NCI-H1436 (cell line): Measurements from ENCODE around the gene IGSF3.

ENCODE experiments used
- DNase-seq: peaks from one replicate; lab custom pipeline; 2025; lab: John Stamatoyannopoulos, UW

The IGSF3 gene

DNA sequence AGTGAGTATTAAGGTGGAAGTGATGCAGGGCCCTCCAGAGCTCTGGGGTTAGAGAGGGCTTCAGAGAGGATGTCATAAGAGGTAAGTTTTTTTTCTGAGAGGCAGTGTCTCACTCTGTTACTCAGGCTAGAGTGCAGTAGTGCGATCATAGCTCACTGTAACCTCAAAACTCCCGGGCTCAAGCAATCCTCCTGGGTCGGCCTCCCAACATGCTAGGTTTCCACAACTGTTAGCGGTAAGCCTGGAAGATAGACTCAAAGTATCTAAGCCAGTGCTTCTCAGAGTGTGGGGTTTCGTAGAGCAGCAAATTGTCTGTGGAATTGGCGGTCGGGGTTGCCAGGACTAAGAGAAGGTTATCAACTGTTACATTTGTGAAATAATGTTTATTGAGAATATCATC is 18.6 kb upstream of the IGSF3 start:
- no peak for DNase-seq

DNA sequence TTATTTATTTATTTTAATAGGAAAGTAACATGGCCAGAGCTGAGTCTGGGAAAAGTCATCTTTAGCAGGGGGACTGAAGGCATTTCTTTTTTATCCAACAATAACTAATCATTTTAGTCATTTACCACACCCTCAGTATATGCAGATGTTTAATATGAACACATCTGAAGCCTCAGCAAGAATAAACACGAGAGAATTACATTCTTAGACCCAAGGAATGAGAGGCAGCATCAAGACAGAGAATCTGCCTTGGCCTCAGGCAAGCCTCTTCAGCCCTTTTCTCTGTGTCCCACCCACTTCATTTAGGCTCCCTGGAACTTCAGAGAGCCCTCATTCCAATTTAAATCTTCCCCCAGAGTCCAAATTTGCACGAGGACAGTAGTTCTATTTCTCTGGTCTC is 17.0 kb upstream of the IGSF3 start:
- no peak for DNase-seq

DNA sequence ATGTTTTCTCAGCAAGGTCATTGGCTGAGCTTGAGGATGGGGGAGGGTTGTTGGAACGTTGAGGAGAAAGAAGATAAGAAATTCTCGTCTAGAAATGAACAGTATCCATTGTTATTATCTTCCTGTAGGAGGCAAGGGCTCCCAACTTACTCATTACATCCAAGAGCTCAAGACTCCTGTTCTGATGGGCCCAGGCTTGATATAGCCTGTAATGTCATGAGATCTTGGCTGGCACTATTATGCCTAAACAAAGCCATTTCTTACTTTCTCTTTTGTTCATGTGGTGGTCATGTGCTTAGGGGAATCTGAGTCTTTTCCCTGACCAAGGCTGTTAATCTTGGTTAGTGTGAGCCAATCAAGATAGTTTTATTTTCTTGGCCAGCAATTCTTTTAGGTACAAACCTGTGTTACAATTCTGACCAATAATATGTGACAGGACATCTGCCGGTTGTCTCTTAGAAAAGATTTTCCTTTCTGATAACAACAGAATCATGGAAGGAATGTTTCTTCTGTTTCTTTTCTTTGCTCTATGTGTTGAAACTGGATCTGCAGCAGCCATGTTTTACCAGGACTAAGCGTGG is 15.2 kb upstream of the IGSF3 start:
- DNase-seq = no peak

DNA sequence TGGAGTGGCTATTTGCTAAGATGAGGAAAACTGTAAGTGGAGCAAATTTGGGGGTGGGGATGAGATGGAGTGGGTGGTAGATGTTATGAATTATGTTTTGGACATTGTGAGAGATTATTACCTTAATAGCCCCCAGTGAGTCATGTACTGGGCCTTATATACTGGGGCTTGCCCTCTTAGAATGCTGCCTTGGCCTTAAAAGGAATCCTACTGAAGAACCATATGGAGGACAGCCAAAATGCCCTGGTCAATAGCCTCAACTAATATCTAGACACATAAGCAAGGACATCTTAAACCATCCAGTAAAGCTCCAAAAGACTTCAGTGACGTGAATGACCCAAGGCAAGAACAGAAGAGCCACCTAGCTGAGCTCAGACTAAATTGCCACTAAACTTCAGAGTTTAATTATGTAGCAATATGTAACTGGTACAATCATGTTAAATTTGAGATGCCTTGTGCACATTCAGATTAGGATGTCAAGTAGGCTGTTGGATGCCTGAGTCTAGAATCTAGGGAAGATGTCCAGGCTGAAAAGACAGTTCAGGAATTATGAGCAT is 13.9 kb upstream of the IGSF3 start:
- DNase-seq = no peak

DNA sequence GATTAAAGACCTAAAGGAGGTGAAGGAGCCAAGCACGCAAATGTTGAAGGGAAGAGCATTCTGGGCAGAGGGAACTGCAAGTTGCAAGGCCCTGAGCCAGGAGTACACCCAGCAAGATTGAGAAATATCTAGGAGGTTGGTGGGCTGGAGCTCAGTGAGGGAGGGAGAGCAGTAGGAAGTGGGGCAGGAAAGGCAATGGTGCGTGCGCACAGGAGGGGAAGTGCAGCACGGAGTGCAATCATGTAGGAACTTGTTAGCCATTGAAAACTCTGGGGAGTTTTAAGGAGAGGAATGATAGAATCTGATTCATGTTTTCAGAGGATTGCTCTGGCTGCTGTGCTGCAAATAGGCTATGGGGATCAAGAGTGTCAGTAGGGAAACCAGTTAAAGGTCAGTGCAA is 13.2 kb upstream of the IGSF3 start:
- no peak for DNase-seq

DNA sequence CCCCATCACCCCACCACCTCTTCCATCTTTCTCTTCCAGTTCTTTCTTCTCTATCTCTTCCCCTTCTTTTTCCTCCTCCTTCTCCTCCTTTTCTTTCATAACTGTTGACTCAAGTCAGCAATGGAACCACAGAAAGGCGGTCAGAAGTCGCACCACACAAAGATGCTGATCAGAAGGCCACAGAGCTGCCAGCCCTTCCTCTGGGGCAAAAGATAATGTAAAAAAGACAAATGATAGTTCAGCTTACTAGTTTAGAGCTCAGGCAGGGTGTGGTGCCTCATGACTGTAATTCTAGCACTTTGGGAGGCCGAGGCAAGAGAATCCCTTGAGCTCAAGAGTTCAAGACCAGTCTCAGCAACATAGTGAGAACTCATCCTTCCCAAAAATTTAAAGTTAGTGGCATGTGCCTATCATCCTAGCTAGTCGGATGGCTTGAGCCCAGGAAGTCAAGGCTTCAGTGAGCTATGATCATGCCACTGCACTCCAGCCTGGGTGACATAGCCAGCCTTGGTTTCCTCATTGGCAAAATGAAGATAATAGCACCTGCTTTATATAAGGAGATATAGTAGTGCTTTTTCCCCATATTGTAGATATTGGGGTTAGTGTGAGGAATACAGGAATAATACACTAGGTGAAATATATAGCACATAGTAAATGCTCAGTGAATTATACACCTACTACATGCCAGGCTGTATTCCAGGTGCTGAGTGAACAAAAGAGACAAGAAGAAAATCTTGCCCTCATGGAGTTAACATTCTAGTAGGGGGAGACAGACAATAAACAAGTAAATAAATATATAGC is 12.5 kb upstream of the IGSF3 start:
- no peak for DNase-seq

DNA sequence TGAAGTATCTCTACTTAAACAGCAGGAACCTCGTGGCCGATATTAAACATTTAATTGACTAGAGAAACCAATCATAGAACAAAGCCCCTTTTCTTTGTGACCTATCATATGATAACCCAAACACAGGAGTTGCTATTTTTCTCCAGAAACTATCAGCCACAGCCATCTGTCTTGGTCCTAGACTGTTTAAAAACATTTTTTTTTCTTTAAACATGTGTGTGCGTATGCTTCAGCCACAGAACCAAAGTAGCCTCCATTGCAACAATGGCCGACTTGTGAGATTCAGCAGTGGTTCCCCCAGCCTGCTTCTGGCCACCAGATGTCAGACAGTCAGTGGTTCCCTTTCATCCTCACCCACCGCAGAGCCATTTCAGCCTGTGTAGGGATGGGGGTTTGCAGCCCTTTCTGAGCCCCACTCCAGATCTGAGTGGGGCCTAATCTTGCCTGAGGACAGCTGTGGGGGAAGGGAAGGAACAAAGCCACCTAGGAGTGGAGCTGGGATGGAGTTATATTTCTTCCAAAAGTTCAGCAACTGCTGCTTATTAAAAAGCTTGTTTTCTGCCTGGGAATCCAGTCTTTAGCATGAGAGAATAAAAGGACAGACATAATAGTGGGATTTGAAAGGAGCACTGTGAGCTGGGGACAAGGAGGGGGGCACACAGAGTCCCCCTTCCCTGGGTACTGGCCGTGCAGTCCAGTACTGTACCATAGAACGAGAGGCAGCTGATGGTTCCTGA is 11.7 kb upstream of the IGSF3 start:
- no peak for DNase-seq

DNA sequence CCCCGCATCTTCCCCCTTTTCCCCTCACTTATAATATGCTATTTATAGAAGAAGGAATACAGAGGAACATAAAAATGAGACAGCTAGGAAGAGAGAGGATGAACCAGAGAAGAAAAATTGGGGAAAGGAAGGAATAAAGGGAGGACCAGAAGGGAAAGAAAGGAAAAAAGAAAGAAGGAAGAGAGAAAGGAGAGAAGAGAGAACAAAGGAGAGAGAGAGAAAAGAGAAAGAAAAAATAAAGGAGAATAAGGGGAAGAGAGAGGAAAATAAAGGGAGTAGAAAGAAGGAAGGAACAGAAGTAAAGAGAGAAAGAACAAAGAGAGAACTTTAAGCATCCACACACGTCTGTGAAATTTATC is 11.2 kb upstream of the IGSF3 start:
- DNase-seq = no peak

DNA sequence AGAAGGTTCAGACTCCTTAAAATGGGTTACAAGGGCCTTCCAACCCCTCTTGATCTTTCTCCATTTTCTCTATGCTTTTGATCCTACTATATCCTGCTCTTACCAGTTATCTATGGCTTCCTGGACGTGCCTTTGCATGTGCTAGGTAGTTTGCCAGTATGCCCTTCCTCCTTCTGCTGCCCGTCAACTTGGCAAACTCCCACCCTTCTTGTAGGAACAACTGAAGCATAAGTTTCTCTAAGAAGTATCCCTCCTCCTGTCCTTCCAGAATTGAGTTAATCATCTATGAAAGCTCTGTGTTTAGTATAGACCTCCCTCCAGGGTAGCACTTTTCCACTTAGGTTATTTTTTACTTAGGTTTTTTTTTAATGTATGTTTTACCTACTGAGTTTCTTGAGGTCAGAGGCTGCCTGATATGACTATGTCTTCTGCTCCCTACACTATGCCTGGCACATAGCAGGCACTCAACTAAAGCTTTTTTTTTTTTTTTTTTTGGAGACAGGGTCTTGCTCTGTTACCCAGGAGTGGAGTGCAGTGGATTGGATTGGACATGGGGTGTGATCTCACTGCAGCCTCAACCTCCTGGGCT is 10.0 kb upstream of the IGSF3 start:
- DNase-seq = no peak

DNA sequence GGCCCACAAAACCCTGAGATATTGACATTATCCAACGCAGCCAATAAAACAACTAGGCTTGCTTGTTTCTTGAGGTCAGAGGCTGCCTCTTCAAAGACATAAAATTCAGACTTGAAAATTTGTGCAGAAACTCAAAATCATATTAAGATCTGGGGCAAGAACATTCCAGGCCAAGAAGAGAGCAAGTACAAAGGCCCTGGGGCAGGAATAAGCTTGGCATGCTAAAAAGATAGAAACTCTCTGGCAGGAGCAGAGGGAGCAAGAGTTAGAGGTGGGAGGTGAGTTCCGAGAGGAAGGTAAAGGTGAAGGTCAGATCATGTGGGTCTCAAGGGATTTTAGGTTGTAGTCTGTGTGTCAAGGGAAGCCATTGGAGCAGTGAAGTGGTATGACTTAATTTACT is 8.8 kb upstream of the IGSF3 start:
- DNase-seq = no peak

DNA sequence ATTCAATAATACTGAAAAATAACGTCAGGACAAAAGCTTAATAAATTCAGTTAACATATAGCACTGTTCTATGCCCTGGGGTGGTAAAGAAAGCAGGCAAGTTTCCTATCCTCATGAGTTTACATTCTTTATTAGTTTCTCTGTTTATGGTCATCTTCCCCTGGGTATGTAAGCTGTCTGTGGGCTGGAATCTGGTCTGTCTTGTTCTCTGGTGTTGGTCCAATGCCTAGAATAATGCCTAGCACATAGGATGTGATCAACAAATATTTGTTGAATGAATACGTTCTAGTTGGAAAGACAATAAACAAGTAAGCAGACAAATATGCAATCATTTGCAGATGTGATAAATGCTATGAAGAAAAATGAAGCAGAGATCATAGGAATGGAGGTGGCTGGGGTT is 7.2 kb upstream of the IGSF3 start:
- DNase-seq = no peak

DNA sequence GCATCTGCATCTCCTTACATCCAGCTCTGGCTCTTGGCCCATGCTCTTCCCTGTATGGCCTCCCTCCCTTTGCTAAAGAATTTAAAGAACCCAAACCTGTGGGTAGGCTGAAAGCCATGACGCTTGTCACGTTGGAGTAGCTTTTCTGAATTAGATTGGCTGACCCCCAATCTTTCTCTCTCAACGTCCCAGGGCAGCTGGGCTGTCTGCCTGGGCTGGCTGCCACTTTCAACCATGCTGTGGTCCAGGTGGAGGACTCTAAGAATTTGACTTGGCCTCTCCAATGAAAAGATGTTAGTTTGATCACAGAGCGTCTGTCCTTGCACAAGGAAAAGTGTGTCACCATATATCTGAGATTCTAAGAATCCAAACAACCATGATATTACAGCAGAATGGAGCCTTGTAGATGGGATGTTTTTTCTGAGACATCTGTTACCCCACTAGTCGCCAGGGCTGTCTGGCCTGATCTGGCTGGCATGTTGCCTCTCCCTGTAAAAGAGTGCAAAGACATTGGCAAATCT is 6.5 kb upstream of the IGSF3 start:
- no peak for DNase-seq

DNA sequence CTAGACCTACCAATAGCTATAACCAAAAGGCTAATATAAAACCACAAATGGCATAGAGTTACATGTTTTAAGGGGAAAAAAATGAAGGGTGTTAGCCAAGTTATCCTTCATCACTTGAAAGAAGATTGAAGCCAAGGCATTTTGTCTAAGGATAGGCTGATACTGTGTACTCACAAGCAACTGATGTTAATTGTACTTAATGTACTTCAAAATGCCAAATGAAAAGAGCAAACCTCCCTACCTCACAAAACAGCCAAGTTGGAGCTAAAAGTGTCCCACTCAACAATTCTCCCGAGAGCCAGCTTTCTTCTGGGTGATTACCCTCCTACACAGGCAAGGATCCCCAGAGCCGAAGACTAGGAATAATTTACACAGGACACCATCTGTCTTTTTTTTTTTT is 4.4 kb upstream of the IGSF3 start:
- no peak for DNase-seq

DNA sequence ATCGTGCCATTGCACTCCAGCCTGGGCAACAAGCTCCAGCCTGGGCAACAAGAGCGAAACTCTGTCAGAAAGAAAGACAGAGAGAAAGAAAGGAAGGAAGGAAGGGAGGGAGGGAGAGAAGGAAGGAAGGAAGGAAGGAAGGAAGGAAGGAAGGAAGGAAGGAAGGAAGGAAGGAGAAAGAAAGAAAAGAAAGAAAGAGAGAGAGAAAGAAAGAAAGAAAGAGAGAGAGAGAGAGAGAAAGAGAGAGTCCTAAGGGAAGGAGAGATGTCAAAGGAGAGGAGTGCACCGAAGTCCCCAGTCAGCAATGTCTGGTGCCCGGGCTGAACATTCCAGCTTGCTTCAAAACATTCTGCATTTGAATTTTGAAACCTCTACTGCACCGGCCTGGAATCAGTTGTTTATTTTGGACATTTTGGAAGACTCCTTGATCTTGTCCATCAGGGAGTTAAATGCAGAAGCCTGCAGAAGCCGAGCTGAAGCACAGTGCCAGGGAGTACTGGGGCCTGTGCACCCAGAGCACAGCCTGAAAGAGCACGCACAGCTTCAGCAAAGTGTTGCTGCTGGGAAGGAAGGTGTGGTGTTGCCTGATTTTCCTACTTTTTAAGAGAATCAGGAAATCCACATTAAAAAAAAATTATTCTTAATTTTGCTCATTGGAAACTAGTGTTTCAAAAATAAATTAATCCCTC is 3.7 kb upstream of the IGSF3 start:
- DNase-seq = no peak

DNA sequence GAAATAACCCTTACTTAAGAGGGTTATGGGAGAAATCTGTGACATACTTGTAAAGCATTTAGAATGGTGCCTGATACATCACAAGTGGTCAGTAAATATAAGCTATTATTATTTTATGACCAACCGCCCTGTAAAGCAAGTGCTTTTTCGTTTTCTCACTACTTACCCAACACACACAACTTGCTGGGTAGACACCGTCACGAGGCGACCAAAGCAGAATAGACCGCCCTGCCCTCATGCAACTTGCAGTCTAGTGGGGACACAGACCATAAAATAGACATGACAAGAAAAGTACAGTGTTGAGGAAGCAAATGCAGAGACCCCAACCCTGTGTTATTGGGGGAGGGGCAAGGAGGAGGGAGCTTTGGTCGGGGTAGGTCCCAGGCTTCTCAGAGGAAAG is 744 bp upstream of the IGSF3 start:
- DNase-seq = no peak

DNA sequence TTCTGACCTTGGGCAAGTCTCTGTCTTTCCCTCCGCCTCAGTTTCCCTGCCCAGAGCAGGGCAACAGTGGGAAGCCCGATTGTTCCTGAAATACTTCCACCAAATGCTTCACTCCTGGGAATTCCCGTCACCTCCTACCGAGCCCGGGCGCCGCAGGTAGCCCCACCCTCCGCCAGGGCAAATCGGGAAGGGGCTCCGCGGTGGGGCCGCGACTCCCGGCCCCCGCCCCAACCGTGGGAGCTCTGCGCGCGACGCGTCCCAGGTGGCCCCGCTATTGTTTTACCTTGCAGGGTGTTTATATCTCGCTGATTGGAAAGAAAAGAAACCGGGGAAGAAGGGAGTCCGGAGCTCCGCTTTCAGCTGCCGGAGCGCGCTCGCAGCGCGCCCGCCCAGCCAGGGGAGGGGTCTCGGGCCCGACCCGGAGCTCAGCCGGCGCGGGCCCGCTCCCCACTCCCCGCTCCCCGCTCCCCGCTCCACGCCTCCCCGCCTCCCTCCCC is 407 bp downstream of the IGSF3 start:
- DNase-seq = no peak

DNA sequence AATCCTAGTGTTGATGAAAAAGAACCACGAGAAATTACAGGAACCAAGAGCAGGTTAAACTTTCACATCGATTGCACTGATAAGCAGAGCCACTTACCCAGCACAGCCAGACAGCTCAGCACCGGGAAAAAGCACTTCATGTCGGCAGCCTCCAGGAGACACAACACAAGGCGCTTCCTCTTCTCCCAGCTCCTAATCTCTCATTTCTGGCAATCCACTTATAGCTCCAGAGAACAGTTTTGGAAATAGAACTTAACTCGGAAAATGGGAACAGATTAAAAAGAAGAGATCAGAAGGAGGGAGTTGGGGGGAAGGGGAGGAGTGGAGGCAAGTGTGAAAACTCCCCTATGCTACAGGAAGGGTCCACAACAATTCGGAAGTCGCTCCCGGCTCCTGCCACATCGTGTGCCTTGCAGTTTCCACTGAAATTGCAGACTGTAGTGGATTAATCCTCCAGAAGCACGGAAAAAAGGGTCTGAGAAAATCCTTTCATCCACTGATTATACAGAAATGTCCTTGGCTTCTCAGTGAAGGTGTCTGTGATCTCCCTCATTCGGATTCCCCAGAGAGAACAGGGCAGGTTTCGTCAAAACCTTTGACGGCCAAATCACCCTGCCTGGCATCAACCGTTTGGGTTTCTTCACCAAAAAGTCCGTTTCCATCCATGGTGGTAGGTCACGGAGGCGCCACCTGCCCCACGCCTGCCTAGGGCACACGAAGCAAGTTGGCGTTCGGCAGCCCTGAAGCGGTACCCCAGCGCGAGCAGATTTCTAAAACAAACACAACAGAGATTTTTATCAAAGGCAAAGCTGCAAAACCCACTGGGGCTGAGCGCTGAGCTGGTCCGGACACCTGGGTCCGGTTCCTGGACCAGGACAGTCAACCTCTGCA is 1.1 kb downstream of the IGSF3 start:
- no peak for DNase-seq

DNA sequence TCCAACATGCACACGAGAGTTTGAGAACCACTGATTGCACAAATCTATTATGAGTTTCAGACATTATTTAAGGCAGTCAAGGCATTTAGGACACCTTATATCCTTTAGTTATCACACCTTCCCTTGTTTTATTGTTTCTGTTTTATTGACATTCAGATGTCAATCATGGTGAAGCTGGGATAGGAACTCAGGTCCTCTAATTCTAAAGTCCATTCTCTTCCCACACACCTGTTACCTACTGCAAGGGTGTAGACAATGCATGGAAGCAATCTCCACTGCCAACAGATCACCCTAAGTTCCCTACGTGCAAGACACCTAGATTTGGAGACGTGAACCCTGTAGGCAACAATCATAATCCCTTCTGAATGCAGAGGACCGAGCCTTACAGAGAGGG is 2.6 kb downstream of the IGSF3 start:
- DNase-seq = no peak

DNA sequence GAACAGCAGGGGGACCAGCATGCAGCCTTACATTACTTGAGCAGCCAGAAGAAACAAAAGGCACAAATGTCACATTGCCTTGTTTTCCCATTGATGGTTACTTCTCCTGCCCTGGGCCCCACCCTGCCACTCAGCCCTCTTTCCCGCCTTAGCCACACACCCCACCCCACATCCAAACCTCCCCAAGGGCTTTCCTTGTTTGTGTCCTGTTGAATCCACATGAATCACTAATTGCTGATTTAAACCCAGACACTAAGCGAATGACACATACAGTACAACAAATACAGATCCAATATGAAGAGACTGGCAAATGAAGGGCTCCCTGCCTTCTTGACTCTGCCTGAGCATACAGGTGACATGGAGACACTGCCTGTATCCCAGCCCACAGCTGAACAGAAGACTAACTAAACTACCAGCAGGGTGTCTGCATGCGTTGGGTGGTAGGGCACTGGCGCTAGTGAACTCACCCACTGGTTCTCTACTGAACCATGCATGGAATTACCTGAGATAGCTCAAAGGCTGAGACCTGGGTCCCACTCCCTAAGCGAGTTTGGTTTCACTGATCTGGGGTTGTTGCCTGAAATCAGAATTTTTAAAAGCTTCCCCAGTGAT is 3.1 kb downstream of the IGSF3 start:
- DNase-seq = no peak

DNA sequence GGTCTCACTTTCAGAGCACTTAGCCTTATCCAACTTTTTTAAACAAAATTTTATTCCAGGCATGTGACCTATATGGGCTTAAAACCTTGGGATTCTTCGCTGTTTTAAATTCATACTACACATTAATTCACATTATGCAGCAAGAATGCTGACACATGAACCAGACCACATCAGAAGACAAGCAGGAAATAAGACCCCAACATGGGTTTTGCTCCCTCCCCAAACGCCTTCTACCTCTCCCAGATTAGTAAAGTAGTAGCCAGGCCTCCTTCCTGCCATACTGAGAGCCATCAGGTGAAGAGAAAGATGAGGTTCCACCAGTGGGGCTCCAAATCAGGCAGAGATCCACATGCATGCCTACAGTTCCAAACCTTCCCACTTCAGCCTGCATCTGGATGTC is 3.7 kb downstream of the IGSF3 start:
- DNase-seq = no peak
